RWPE2 (cell line): Measurements from ENCODE around the gene ABCC1.
A peak's percentile ranks its signal among the peaks of the same experiment; 100 is the strongest.
"Not testable (repeated sequence)": the region's sequence is repeated elsewhere in the genome, so short reads cannot be mapped to it uniquely, and the experiment has no call there.

Experiments
- ATAC-seq: fragments of 200-7000 bp; cut with Tn5 transposase; 3 replicates; pipeline ENCODE4 v1.9.1; 2021; ENCODE audit warnings: low read depth
- DNase-seq: peaks from one replicate; pipeline ENCODE4 v3.0.0-alpha.2; 2020; ENCODE audit warnings: low spot score
- H3K27ac ChIP-seq: fragments of 450-650 bp; 2 replicates; pipeline ENCODE4 v1.5.1; 2017; ENCODE audit warnings: mild to moderate bottlenecking; ENCODE audit not compliant: poor library complexity, severe bottlenecking
- H3K27me3 ChIP-seq: fragments of 250-450 bp; sonication (Bioruptor Pico); 2 replicates; pipeline ENCODE4 v1.5.1; 2021; ENCODE audit warnings: mild to moderate bottlenecking, moderate library complexity; ENCODE audit not compliant: insufficient read depth, poor library complexity, severe bottlenecking
- H3K36me3 ChIP-seq: fragments of 250-450 bp; sonication (Bioruptor Pico); 2 replicates; pipeline ENCODE4 v1.5.1; 2020; ENCODE audit warnings: low read depth, mild to moderate bottlenecking, moderate library complexity
- H3K4me1 ChIP-seq: fragments of 250-450 bp; sonication (Bioruptor Pico); 2 replicates; pipeline ENCODE4 v1.5.1; 2021; ENCODE audit warnings: mild to moderate bottlenecking, moderate library complexity; ENCODE audit not compliant: insufficient read depth, poor library complexity, severe bottlenecking
- H3K4me3 ChIP-seq: fragments of 250-450 bp; sonication (Bioruptor Pico); 2 replicates; pipeline ENCODE4 v1.5.1; 2021; ENCODE audit warnings: mild to moderate bottlenecking, moderate library complexity; ENCODE audit not compliant: severe bottlenecking
- H3K9me3 ChIP-seq: fragments of 250-450 bp; sonication (Bioruptor Pico); 2 replicates; pipeline ENCODE4 v1.5.1; 2021; ENCODE audit warnings: mild to moderate bottlenecking, moderate library complexity; ENCODE audit not compliant: severe bottlenecking
- CTCF ChIP-seq: fragments of 450-650 bp; IDR thresholded peaks from one replicate; pipeline ENCODE4 v1.5.1; 2017; ENCODE audit warnings: mild to moderate bottlenecking, moderate library complexity; ENCODE audit not compliant: poor library complexity, severe bottlenecking

The ABCC1 gene

DNA sequence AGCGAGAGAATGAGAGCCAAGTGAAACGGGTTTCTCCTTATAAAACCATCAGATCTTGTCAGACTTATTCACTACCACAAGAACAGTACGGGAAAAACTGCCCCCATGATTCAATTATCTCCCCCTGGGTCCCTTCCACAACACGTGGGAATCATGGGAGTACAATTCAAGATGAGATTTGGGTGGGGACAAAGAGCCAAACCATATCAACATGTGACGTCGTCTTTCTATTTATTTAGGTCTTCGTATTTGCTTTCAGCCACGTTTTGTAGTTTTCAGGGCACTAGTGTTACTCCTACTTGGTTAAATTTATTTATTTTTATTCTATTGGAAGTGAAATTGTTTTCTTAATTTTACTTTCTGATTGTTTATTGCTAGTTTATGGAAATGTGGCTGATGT is 33.1 kb upstream of the ABCC1 start:
- Histone ChIP-seq H3K4me1 (peaks cover 15% of the 10 kb centered on the region), H3K27me3 (no peaks in the 10 kb centered on the region), H3K4me3 (no peak overlapping the region), H3K36me3 (no peaks in the 10 kb centered on the region), H3K9me3 (no peaks in the 10 kb centered on the region), H3K27ac (no peak overlapping the region)
- TF ChIP-seq CTCF, result no peak
- DNase-seq (no peak), ATAC-seq (no peak)

DNA sequence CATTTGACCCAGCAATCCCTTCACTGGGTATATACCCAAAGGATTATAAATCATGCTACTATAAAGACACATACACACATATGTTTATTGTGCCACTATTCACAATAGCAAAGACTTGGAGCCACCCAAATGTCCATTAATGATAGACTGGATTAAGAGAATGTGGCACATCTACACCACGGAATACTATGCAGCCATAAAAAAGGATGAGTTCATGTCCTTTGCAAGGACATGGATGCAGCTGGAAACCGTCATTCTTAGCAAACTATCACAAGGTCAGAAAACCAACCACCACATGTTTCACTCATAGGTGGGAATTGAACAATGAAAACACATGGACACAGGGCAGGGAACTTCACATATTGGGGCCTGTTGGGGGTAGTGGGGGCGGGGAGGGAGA is 31.1 kb upstream of the ABCC1 start:
- not testable (repeated sequence) for H3K4me3 ChIP-seq, ATAC-seq, H3K36me3 ChIP-seq, H3K27me3 ChIP-seq, H3K27ac ChIP-seq, H3K9me3 ChIP-seq, DNase-seq
- peaks cover 15% of the 10 kb centered on the region for H3K4me1 ChIP-seq

DNA sequence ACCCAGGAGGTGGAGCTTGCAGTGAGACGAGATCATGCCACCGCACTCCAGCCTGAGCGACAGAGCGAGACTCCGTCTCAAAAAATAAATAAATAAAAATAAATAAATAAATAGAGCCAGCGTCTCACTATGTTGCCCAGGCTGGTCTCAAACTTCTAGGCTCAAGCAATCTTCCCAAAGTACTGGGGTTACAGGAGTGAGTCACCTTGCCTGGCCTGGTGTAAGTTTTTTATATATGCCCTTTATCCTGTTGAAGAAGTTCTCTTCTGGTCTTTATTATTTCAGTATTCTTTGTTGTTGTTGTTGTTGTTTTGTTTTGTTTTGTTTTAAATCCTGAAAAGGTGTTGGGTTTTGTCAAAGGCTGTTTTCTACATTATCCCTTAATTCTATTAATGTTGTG is 30.1 kb upstream of the ABCC1 start:
- no peaks in the 10 kb centered on the region for H3K9me3 ChIP-seq
- no peak for TF ChIP-seq CTCF
- H3K4me3 ChIP-seq, result no peak overlapping the region
- no peaks in the 10 kb centered on the region for H3K36me3 ChIP-seq
- DNase-seq (no peak), ATAC-seq (no peak)
- H3K27ac ChIP-seq, result peak overlapping the region; percentile 75
- H3K27me3 ChIP-seq, result no peaks in the 10 kb centered on the region
- H3K4me1 ChIP-seq, result peaks cover 15% of the 10 kb centered on the region

DNA sequence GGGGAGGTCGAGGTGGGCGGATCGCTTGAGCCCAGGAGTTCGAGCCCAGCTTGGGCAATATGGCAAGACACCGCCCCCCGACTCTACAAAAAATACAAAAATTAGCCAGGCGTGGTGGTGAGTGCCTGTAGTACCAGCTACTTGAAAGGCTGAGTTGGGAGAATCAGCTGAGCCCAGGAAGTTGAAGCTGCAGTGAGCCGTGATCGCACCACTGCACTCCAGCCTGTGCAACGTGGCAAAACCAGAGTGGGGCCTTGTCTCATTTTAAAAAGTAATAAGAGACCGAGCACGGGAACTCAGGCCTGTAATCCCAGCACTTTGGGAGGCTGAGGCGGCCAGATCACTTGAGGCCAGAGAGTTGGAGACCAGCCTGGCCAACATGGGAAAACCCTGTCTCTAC is 24.4 kb upstream of the ABCC1 start:
- no peak for DNase-seq
- no peaks in the 10 kb centered on the region for H3K9me3 ChIP-seq
- no peak overlapping the region for H3K27ac ChIP-seq
- no peak for ATAC-seq
- no peaks in the 10 kb centered on the region for H3K36me3 ChIP-seq
- H3K4me3 ChIP-seq, result no peak overlapping the region
- no peaks in the 10 kb centered on the region for H3K27me3 ChIP-seq
- H3K4me1 ChIP-seq, result peaks cover 7% of the 10 kb centered on the region
- no peak for TF ChIP-seq CTCF

- Histone ChIP-seq H3K4me1 (peaks cover under 1% of the 10 kb centered on the region), H3K4me3 (no peak overlapping the region), H3K36me3 (no peaks in the 10 kb centered on the region), H3K9me3 (no peaks in the 10 kb centered on the region), H3K27me3 (no peaks in the 10 kb centered on the region), H3K27ac (no peak overlapping the region)
- DNase-seq, result no peak
- TF ChIP-seq CTCF, result no peak
- ATAC-seq, result no peak
Observed at GRCh38 chr16:15925631-15926030, 23.8 kb upstream of the ABCC1 start.
